Activated CD4-positive, alpha-beta T cell treated with anti-CD3 and anti-CD28 coated beads, Interleukin-10, Interleukin-2, amounts not matched to agents 100 ng/mL and 50 ng/mL, durations not matched to agents 16 hours and 8 hours (primary cell): Measurements from ENCODE around the gene MAML2.

Experiments used
- DNase-seq: peaks from one replicate; pipeline ENCODE4 v3.0.0-alpha.2; 2020

MAML2 gene

GRCh38 chr11:96147906-96148486, 195.0 kb downstream of the MAML2 start:
- no peak for DNase-seq

- DNase-seq = no peak
These were observed 195.8 kb downstream of the MAML2 start for GRCh38 chr11:96147186-96147585.

- no peak for DNase-seq
These were observed 196.2 kb downstream of the MAML2 start for GRCh38 chr11:96146765-96147164.

- no peak for DNase-seq
These were observed 197.8 kb downstream of the MAML2 start for GRCh38 chr11:96145163-96145585.

DNA sequence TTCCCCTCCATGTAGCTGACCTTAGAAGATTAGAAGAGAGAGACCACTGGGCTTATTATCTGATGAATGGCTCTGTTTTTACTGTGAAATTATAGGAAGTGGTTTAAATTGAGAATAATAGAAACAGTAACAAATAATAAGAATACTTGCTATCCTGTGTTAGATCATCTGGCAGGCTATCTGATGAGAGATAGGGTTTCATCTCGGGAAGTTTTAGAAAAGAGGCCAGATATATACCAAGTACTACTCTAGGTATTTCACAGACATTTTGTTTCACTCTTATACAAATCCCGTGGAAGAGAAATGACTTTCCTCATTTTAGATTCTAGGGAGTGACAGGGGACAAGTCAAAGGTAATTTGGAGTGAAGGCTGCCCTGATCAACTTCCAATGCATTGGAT, 198.4 kb downstream of the MAML2 start:
- DNase-seq = no peak

- no peak for DNase-seq
These were observed 199.9 kb downstream of the MAML2 start for GRCh38 chr11:96143041-96143521.

- DNase-seq = no peak
These were observed 201.4 kb downstream of the MAML2 start for GRCh38 chr11:96141626-96142025.

DNA sequence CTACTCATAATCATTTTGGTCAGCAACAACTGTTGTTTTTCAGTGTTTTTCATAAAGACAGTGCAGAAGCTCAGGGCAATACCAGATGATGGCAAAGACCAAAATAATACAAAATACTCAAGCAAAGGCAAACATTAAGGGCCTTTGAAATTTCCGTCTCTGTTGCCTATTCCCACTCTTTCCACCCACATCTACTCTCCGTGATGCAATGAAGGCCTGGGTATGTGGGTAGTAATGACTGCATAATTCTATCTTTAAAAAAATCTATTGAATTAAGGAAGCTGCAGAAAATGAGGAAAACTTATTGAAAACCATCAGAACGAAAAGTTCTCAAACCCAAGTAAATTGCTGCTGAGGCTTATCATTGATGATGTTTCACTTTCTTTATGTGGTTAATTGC, 203.3 kb downstream of the MAML2 start:
- DNase-seq = no peak

- DNase-seq = no peak
These were observed 205.6 kb downstream of the MAML2 start for GRCh38 chr11:96137373-96137772.

- no peak for DNase-seq
These were observed 206.2 kb downstream of the MAML2 start for GRCh38 chr11:96136613-96137298.

DNA sequence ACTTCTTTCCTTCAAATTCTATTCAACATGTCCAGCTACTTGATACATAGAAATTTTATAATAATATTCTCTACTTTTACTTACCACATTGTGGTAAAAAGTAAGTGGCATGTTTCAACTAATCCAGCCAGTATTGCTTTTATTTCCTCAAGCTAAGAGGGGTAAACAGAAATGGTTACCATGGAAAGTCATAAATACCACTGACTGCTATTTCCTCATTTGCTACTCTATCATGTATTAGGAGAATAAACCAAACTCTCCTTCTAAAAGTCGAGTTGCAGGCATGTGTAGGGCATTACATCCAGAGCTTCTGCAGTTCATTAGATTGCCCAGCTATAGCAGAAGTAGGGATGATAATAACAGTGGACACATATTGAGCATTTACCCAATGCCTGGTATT, 208.4 kb downstream of the MAML2 start:
- DNase-seq = no peak

DNA sequence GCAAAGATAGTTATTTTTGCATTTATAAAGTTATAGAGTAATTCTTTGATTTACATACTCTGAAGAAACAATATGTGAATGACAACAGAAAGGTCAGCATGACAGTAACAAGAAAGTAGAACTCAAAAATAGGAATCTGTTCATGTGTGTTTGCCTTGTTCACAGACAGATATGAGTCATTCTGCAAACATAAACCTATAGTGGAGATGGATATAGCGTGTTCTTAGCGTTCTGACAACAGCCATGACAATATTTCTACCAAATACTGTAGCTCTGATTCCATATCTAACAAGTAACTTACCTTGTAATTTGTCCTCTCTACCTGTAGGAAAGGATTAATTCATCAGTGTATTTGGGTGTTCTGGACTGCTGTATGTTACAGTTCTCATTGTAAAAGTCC, 210.6 kb downstream of the MAML2 start:
- DNase-seq = no peak

DNA sequence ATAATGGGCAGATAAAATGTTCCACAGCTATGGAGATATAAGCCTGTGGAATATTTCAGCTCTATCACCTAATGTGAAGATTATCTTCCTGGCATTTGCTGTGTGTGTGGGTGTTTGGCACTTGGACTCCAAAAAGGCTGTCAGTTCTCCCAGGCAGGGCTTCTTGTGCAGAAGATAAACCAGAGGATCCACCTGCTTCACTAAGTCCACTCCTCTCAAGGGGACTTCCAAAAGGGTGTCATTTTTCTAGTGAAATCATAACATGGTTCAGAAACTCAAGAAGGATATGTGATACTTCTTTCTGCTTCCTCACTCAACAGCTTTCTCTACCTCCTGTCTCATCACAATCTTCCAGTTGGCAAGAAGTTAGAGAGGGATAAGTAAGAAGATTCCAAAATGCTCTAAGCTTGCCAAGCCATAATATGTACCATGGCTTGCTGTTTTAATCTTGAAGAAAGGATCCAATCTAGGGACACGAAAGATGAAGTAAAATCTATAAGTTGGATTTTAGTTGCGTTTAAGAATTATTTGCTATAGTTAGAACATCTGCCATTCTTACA, 212.9 kb downstream of the MAML2 start:
- no peak for DNase-seq

DNA sequence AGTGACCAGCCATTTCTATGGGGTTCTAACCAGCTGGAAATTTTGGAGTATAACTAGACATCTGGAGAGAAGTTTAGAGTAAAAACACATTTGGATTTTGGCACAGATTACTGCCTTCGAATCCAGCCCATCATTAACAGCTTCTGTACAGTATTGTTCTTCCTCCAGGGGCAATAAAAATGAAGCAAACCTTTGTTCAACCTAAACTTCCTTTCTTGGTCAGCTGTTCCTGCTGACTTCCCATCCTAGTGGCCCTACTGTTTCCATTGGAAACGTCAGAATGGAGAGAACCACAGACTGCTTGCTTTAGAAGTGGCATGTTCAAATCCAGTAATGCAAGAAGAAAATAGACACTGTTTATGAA, 215.4 kb downstream of the MAML2 start:
- no peak for DNase-seq

DNA sequence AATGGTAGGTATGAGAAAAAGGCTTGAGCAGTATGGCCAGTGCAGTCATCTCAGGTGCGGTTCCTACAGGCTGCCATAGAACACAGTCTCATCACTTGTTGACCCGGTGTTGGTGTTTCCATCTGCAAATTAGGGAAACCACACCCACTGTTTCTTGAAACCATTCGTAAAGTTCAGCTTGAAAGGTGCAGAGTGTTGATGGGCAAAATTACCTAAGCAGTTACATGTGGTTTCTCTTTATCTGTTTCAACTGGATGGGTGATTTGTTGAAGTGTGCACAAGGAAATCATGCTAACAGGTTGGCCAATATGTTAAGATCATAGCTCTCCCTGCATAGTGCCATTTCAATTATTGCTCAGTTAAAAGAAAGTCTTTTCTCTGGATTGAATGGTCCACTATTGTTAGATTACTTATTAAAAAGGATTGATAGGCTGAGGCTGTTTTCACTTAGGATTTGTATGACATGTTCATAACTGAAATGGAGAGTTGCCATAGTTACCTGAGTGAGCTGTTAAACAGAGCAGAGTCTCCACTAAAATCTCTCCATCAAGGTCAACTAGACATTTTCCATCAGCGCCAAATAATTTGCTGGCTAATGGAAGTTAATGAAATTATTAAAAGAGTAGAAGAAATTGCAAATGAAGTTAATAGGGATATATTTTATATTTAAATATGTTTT, 215.9 kb downstream of the MAML2 start:
- no peak for DNase-seq

GRCh38 chr11:96125400-96125799, 217.6 kb downstream of the MAML2 start:
- DNase-seq = no peak

- no peak for DNase-seq
These were observed 218.8 kb downstream of the MAML2 start for GRCh38 chr11:96124155-96124554.

DNA sequence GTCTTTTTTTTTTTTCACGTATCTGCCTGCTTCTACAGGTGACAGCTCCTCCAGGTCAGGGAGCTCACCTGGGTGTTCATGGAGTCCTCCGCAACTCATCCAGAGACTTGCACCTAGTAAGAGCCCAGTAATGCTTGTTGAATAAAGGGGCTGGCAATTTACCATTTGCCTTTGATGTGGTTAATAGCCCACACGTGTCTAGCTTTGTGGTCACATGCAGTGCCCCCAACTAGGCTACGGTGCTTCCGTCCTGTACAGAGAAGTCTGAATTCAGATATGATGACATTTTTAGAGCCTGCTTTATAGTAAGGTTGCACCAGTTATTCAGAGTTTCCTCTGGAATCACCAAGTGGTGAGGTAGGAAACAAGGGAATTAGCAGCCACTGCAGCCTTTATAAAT, 219.7 kb downstream of the MAML2 start:
- no peak for DNase-seq

DNA sequence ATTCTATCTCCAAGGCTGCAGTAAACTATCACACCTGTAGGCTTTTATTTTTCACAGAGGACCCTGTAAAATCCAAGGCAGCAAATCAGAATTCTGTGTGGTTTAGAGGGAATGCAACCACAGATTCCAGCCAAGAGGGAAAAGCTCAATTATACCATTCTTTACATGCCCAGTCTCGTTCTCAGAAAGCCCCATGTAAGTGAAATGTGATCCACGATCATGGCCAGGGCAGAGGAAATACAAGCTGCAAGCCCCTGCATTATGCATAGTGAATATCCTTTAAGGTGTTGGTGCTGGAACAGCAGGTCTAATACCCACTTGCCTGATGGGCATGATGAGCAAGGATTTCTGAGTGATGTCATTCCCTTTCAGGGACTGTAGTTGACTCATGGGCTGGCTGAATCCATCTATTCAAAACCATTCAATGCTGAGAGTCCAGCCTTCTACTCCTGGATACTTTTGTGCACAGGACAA, 220.4 kb downstream of the MAML2 start:
- no peak for DNase-seq

- DNase-seq = no peak
These were observed 223.8 kb downstream of the MAML2 start for GRCh38 chr11:96119211-96119610.

- DNase-seq = no peak
These were observed 226.6 kb downstream of the MAML2 start for GRCh38 chr11:96116376-96116775.

- DNase-seq = peak; percentile 17
These were observed 228.6 kb downstream of the MAML2 start for GRCh38 chr11:96114178-96115064.

- no peak for DNase-seq
These were observed 229.8 kb downstream of the MAML2 start for GRCh38 chr11:96113193-96113681.
